Stimulated activated CD8-positive, alpha-beta memory T cell treated with anti-CD3 and anti-CD28 coated beads, Interleukin-4, amount 100 ng/mL, for 1 hour (primary cell): ENCODE data around the gene IGSF3.

Source experiments
- DNase-seq, 2 donors: peaks; one replicate each; pipeline ENCODE4 v3.0.0-alpha.2; 2020; ENCODE audit warnings: low read depth in 2 of 2, low spot score in 1 of 2

Gene IGSF3

DNA sequence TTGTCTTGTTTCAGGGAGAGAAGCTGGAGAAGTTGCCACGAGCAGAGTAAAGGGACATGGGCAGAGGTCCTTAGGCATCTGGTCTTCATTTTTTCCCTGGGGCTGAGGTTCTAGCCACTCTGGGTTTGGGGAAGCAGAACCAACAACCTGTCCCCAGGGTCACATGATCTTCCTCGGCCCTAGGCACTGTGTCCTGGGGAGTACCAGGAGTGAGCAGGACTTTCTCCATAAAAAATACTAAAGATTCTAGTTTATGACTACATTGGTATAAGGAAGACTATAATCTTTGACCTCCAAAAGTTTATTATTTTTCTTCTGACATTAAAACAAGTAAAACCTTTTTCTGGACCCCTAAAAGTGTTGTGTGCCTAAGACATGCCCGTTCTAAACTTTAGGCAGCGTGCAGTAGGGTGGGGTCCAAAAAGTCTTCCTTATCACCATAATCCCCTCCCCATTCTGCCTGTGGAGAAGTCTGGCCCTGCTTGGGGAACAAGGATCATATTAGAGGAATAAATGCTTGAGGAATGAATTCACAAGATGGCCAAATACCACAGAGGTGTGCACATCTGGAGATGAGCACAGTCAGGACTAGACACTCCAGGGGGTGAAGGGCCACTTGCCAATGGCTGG lies 19.3 kb upstream of the IGSF3 start:
- no peak for DNase-seq

DNA sequence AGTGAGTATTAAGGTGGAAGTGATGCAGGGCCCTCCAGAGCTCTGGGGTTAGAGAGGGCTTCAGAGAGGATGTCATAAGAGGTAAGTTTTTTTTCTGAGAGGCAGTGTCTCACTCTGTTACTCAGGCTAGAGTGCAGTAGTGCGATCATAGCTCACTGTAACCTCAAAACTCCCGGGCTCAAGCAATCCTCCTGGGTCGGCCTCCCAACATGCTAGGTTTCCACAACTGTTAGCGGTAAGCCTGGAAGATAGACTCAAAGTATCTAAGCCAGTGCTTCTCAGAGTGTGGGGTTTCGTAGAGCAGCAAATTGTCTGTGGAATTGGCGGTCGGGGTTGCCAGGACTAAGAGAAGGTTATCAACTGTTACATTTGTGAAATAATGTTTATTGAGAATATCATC lies 18.6 kb upstream of the IGSF3 start:
- no peak for DNase-seq

DNA sequence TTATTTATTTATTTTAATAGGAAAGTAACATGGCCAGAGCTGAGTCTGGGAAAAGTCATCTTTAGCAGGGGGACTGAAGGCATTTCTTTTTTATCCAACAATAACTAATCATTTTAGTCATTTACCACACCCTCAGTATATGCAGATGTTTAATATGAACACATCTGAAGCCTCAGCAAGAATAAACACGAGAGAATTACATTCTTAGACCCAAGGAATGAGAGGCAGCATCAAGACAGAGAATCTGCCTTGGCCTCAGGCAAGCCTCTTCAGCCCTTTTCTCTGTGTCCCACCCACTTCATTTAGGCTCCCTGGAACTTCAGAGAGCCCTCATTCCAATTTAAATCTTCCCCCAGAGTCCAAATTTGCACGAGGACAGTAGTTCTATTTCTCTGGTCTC lies 17.0 kb upstream of the IGSF3 start:
- no peak for DNase-seq

DNA sequence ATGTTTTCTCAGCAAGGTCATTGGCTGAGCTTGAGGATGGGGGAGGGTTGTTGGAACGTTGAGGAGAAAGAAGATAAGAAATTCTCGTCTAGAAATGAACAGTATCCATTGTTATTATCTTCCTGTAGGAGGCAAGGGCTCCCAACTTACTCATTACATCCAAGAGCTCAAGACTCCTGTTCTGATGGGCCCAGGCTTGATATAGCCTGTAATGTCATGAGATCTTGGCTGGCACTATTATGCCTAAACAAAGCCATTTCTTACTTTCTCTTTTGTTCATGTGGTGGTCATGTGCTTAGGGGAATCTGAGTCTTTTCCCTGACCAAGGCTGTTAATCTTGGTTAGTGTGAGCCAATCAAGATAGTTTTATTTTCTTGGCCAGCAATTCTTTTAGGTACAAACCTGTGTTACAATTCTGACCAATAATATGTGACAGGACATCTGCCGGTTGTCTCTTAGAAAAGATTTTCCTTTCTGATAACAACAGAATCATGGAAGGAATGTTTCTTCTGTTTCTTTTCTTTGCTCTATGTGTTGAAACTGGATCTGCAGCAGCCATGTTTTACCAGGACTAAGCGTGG lies 15.2 kb upstream of the IGSF3 start:
- DNase-seq: no peak

DNA sequence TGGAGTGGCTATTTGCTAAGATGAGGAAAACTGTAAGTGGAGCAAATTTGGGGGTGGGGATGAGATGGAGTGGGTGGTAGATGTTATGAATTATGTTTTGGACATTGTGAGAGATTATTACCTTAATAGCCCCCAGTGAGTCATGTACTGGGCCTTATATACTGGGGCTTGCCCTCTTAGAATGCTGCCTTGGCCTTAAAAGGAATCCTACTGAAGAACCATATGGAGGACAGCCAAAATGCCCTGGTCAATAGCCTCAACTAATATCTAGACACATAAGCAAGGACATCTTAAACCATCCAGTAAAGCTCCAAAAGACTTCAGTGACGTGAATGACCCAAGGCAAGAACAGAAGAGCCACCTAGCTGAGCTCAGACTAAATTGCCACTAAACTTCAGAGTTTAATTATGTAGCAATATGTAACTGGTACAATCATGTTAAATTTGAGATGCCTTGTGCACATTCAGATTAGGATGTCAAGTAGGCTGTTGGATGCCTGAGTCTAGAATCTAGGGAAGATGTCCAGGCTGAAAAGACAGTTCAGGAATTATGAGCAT lies 13.9 kb upstream of the IGSF3 start:
- no peak for DNase-seq

DNA sequence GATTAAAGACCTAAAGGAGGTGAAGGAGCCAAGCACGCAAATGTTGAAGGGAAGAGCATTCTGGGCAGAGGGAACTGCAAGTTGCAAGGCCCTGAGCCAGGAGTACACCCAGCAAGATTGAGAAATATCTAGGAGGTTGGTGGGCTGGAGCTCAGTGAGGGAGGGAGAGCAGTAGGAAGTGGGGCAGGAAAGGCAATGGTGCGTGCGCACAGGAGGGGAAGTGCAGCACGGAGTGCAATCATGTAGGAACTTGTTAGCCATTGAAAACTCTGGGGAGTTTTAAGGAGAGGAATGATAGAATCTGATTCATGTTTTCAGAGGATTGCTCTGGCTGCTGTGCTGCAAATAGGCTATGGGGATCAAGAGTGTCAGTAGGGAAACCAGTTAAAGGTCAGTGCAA lies 13.2 kb upstream of the IGSF3 start:
- DNase-seq: no peak

DNA sequence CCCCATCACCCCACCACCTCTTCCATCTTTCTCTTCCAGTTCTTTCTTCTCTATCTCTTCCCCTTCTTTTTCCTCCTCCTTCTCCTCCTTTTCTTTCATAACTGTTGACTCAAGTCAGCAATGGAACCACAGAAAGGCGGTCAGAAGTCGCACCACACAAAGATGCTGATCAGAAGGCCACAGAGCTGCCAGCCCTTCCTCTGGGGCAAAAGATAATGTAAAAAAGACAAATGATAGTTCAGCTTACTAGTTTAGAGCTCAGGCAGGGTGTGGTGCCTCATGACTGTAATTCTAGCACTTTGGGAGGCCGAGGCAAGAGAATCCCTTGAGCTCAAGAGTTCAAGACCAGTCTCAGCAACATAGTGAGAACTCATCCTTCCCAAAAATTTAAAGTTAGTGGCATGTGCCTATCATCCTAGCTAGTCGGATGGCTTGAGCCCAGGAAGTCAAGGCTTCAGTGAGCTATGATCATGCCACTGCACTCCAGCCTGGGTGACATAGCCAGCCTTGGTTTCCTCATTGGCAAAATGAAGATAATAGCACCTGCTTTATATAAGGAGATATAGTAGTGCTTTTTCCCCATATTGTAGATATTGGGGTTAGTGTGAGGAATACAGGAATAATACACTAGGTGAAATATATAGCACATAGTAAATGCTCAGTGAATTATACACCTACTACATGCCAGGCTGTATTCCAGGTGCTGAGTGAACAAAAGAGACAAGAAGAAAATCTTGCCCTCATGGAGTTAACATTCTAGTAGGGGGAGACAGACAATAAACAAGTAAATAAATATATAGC lies 12.5 kb upstream of the IGSF3 start:
- DNase-seq: no peak

DNA sequence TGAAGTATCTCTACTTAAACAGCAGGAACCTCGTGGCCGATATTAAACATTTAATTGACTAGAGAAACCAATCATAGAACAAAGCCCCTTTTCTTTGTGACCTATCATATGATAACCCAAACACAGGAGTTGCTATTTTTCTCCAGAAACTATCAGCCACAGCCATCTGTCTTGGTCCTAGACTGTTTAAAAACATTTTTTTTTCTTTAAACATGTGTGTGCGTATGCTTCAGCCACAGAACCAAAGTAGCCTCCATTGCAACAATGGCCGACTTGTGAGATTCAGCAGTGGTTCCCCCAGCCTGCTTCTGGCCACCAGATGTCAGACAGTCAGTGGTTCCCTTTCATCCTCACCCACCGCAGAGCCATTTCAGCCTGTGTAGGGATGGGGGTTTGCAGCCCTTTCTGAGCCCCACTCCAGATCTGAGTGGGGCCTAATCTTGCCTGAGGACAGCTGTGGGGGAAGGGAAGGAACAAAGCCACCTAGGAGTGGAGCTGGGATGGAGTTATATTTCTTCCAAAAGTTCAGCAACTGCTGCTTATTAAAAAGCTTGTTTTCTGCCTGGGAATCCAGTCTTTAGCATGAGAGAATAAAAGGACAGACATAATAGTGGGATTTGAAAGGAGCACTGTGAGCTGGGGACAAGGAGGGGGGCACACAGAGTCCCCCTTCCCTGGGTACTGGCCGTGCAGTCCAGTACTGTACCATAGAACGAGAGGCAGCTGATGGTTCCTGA lies 11.7 kb upstream of the IGSF3 start:
- DNase-seq: no peak

DNA sequence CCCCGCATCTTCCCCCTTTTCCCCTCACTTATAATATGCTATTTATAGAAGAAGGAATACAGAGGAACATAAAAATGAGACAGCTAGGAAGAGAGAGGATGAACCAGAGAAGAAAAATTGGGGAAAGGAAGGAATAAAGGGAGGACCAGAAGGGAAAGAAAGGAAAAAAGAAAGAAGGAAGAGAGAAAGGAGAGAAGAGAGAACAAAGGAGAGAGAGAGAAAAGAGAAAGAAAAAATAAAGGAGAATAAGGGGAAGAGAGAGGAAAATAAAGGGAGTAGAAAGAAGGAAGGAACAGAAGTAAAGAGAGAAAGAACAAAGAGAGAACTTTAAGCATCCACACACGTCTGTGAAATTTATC lies 11.2 kb upstream of the IGSF3 start:
- DNase-seq: no peak

DNA sequence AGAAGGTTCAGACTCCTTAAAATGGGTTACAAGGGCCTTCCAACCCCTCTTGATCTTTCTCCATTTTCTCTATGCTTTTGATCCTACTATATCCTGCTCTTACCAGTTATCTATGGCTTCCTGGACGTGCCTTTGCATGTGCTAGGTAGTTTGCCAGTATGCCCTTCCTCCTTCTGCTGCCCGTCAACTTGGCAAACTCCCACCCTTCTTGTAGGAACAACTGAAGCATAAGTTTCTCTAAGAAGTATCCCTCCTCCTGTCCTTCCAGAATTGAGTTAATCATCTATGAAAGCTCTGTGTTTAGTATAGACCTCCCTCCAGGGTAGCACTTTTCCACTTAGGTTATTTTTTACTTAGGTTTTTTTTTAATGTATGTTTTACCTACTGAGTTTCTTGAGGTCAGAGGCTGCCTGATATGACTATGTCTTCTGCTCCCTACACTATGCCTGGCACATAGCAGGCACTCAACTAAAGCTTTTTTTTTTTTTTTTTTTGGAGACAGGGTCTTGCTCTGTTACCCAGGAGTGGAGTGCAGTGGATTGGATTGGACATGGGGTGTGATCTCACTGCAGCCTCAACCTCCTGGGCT lies 10.0 kb upstream of the IGSF3 start:
- no peak for DNase-seq

DNA sequence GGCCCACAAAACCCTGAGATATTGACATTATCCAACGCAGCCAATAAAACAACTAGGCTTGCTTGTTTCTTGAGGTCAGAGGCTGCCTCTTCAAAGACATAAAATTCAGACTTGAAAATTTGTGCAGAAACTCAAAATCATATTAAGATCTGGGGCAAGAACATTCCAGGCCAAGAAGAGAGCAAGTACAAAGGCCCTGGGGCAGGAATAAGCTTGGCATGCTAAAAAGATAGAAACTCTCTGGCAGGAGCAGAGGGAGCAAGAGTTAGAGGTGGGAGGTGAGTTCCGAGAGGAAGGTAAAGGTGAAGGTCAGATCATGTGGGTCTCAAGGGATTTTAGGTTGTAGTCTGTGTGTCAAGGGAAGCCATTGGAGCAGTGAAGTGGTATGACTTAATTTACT lies 8.8 kb upstream of the IGSF3 start:
- DNase-seq: no peak

DNA sequence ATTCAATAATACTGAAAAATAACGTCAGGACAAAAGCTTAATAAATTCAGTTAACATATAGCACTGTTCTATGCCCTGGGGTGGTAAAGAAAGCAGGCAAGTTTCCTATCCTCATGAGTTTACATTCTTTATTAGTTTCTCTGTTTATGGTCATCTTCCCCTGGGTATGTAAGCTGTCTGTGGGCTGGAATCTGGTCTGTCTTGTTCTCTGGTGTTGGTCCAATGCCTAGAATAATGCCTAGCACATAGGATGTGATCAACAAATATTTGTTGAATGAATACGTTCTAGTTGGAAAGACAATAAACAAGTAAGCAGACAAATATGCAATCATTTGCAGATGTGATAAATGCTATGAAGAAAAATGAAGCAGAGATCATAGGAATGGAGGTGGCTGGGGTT lies 7.2 kb upstream of the IGSF3 start:
- no peak for DNase-seq

DNA sequence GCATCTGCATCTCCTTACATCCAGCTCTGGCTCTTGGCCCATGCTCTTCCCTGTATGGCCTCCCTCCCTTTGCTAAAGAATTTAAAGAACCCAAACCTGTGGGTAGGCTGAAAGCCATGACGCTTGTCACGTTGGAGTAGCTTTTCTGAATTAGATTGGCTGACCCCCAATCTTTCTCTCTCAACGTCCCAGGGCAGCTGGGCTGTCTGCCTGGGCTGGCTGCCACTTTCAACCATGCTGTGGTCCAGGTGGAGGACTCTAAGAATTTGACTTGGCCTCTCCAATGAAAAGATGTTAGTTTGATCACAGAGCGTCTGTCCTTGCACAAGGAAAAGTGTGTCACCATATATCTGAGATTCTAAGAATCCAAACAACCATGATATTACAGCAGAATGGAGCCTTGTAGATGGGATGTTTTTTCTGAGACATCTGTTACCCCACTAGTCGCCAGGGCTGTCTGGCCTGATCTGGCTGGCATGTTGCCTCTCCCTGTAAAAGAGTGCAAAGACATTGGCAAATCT lies 6.5 kb upstream of the IGSF3 start:
- DNase-seq: no peak

DNA sequence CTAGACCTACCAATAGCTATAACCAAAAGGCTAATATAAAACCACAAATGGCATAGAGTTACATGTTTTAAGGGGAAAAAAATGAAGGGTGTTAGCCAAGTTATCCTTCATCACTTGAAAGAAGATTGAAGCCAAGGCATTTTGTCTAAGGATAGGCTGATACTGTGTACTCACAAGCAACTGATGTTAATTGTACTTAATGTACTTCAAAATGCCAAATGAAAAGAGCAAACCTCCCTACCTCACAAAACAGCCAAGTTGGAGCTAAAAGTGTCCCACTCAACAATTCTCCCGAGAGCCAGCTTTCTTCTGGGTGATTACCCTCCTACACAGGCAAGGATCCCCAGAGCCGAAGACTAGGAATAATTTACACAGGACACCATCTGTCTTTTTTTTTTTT lies 4.4 kb upstream of the IGSF3 start:
- no peak for DNase-seq

DNA sequence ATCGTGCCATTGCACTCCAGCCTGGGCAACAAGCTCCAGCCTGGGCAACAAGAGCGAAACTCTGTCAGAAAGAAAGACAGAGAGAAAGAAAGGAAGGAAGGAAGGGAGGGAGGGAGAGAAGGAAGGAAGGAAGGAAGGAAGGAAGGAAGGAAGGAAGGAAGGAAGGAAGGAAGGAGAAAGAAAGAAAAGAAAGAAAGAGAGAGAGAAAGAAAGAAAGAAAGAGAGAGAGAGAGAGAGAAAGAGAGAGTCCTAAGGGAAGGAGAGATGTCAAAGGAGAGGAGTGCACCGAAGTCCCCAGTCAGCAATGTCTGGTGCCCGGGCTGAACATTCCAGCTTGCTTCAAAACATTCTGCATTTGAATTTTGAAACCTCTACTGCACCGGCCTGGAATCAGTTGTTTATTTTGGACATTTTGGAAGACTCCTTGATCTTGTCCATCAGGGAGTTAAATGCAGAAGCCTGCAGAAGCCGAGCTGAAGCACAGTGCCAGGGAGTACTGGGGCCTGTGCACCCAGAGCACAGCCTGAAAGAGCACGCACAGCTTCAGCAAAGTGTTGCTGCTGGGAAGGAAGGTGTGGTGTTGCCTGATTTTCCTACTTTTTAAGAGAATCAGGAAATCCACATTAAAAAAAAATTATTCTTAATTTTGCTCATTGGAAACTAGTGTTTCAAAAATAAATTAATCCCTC lies 3.7 kb upstream of the IGSF3 start:
- no peak for DNase-seq

DNA sequence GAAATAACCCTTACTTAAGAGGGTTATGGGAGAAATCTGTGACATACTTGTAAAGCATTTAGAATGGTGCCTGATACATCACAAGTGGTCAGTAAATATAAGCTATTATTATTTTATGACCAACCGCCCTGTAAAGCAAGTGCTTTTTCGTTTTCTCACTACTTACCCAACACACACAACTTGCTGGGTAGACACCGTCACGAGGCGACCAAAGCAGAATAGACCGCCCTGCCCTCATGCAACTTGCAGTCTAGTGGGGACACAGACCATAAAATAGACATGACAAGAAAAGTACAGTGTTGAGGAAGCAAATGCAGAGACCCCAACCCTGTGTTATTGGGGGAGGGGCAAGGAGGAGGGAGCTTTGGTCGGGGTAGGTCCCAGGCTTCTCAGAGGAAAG lies 744 bp upstream of the IGSF3 start:
- DNase-seq: no peak

DNA sequence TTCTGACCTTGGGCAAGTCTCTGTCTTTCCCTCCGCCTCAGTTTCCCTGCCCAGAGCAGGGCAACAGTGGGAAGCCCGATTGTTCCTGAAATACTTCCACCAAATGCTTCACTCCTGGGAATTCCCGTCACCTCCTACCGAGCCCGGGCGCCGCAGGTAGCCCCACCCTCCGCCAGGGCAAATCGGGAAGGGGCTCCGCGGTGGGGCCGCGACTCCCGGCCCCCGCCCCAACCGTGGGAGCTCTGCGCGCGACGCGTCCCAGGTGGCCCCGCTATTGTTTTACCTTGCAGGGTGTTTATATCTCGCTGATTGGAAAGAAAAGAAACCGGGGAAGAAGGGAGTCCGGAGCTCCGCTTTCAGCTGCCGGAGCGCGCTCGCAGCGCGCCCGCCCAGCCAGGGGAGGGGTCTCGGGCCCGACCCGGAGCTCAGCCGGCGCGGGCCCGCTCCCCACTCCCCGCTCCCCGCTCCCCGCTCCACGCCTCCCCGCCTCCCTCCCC lies 407 bp downstream of the IGSF3 start:
- DNase-seq: no peak

DNA sequence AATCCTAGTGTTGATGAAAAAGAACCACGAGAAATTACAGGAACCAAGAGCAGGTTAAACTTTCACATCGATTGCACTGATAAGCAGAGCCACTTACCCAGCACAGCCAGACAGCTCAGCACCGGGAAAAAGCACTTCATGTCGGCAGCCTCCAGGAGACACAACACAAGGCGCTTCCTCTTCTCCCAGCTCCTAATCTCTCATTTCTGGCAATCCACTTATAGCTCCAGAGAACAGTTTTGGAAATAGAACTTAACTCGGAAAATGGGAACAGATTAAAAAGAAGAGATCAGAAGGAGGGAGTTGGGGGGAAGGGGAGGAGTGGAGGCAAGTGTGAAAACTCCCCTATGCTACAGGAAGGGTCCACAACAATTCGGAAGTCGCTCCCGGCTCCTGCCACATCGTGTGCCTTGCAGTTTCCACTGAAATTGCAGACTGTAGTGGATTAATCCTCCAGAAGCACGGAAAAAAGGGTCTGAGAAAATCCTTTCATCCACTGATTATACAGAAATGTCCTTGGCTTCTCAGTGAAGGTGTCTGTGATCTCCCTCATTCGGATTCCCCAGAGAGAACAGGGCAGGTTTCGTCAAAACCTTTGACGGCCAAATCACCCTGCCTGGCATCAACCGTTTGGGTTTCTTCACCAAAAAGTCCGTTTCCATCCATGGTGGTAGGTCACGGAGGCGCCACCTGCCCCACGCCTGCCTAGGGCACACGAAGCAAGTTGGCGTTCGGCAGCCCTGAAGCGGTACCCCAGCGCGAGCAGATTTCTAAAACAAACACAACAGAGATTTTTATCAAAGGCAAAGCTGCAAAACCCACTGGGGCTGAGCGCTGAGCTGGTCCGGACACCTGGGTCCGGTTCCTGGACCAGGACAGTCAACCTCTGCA lies 1.1 kb downstream of the IGSF3 start:
- no peak for DNase-seq

DNA sequence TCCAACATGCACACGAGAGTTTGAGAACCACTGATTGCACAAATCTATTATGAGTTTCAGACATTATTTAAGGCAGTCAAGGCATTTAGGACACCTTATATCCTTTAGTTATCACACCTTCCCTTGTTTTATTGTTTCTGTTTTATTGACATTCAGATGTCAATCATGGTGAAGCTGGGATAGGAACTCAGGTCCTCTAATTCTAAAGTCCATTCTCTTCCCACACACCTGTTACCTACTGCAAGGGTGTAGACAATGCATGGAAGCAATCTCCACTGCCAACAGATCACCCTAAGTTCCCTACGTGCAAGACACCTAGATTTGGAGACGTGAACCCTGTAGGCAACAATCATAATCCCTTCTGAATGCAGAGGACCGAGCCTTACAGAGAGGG lies 2.6 kb downstream of the IGSF3 start:
- no peak for DNase-seq
